Colon (tissue), 2 donors: ENCODE data around the gene CFAP45.

Experiments used
- FAIRE-seq: peaks from 2 replicates; lab custom pipeline; 2012; peaks lifted over from hg19 to GRCh38; lab: Jason Lieb, UNC
- donor health status: control.
- donor health status: control.

Gene CFAP45

DNA sequence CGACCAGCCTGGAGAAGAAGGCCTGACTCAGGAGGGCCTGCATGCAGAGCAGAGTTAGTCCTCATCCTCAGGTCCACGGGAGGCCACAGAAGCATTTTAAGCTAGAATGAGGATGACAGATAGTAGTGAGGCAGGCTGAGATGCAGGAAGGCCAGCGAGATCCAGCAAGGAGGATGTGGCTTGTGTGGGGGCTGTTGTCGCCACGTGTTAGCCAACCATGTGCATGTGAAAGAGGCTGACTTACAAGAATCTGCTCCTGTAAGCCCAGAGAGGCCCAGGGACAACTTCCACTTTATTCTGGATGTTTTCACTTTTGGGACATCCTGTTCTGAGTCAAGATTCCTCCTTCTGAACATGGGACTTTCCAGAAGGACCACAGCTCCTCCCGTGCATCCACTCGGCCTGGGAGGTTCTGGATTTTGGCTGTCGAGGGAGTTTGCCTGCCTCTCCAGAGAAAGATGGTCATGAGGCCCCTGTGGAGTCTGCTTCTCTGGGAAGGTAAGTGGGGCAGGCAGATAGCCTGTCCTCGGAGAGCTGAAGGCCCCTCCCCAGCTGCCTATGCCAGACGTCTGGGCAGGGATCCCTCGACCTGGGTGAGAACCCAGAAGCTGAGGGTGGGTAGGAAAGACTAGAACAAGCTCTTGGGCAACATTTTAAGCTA lies 73.4 kb downstream of the CFAP45 start, which contains the start of gene SLAMF8:
Gene SLAMF8 (plus strand): TSS at position 433 of the 661 bp plus-strand sequence. CDS start 26 bp downstream, at position 459.
- FAIRE-seq: no peak

DNA sequence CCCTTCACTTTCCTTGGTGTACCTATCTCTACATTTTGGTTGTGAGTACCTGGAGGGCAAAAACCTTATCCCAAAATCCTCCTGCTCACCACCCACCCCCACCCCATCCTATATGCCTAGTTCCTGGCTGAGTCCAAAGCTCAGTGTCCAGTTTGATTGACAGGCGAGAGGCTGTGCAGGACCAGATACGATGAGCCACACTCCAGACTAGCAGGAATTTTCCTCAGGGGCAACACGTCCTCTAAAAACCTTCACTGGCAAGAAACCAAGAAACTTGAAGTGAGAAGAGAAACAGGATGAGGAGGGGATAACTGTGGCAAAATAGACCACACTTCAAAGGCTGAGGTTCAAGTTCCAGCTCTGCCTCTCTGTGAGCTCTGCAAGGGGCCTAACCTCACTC lies 74.4 kb downstream of the CFAP45 start:
- FAIRE-seq: no peak

DNA sequence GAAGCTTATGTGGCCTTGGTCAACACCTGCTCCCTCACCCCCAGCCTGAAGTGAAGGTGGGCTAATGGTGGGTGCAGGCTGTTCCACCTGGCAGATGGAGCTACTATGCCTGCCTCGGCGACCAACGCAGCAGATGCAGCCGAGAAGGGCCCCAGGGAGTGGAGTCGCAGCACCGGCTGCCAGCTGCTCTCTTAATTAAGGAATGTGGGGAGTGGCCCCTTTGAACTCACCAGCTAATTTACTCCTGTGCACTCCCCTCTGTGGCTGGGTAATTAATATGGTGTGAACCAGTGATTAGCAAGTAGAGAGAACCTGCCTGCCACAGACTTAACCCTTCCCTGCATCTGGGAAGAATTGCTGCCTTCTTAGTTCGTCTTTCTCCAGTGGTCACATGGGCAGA lies 76.6 kb downstream of the CFAP45 start:
- no peak for FAIRE-seq
